ENCODE results near the gene HOXC9. TPM values are rescaled to one million over a fixed set of nuclear protein-coding genes. Genes with fewer than 3 reads are reported as not detected.

Gene HOXC9
- total RNA-seq, 1 donor, result not detected

DNA sequence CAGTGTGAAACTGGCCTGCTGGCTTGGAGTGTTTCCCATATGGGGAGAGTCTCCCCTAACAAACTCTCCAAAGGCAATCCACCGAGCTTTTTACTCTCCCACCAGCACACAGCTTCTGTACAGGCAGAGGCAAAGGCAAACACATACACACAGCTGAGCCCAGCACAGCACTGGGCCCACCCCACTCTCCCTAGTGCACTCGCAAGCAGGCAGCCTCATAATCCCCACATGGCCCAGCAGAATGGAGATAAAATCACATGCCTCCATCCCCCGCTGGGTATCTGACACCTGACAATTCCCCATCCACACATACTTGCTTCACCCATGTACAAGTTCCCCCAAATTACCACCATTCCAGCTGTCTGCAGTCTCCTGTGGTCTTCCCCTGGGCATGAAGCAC, 41.8 kb upstream of the HOXC9 start:
- peaks cover 3% of the 10 kb centered on the region for H3K4me1 ChIP-seq (ENCODE audit: insufficient read depth, low read length)
- H3K4me3 ChIP-seq (ENCODE audit: low read length), result no peak overlapping the region
- no peaks in the 10 kb centered on the region for H3K9me3 ChIP-seq (ENCODE audit: low read depth, low read length)

GRCh38 chr12:53959314-53959713, 40.6 kb upstream of the HOXC9 start:
- Histone ChIP-seq H3K4me1 (ENCODE audit: insufficient read depth, low read length) (peaks cover 7% of the 10 kb centered on the region), H3K9me3 (ENCODE audit: low read depth, low read length) (no peaks in the 10 kb centered on the region), H3K27me3 (ENCODE audit: insufficient read depth, low read length) (peaks cover 98% of the 10 kb centered on the region), H3K4me3 (ENCODE audit: low read length) (no peak overlapping the region)

More for the DNA sequence above, 41.8 kb upstream of the HOXC9 start:
- H3K27me3 ChIP-seq (ENCODE audit: insufficient read depth, low read length), result peaks cover 98% of the 10 kb centered on the region

- H3K9me3 ChIP-seq (ENCODE audit: low read depth, low read length), result no peaks in the 10 kb centered on the region
- H3K27me3 ChIP-seq (ENCODE audit: insufficient read depth, low read length), result peaks cover 100% of the 10 kb centered on the region
- peaks cover 11% of the 10 kb centered on the region for H3K4me1 ChIP-seq (ENCODE audit: insufficient read depth, low read length)
- H3K4me3 ChIP-seq (ENCODE audit: low read length), result no peak overlapping the region
Observed at GRCh38 chr12:53960187-53961024, 39.6 kb upstream of the HOXC9 start.

DNA sequence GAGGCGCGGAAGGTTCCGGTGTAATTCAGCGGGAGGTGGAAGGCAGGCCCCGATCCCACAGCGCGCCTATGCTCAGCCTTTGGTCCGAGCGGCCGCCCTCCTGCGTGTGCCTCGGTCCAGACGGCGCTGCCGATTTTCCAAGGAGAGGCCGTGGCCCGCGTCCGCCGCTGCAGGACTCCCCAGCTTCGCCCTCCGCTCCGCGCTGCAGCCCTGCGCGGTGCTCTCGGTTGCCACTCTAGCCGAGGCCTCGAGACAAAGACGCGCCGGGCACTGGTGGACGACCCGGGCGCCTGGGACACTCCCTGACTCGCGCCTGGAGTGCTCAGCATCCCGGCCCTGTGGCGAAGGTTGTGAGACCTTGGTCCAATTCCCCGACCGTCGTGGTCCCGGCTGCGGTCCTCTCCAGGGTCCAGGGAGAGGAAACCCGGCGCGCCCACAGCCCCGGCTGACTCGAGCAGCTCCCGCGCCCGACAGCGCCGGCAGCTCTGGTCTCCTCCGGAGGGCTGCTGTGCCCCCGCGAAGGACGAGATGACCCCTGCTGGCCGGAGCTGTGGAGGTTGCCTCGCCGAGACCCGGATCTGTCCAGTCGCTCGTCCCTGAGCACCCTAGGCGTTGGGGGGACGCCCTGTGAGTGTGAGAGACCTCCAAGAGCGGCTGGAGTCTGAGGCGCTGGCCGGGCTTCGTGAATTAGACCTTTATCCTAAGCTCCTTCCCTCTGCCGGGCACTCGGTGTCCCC, 38.8 kb upstream of the HOXC9 start:
- H3K4me1 ChIP-seq (ENCODE audit: insufficient read depth, low read length), result peaks cover 14% of the 10 kb centered on the region
- no peak overlapping the region for H3K4me3 ChIP-seq (ENCODE audit: low read length)
- H3K9me3 ChIP-seq (ENCODE audit: low read depth, low read length), result no peaks in the 10 kb centered on the region
- H3K27me3 ChIP-seq (ENCODE audit: insufficient read depth, low read length), result peaks cover 100% of the 10 kb centered on the region

DNA sequence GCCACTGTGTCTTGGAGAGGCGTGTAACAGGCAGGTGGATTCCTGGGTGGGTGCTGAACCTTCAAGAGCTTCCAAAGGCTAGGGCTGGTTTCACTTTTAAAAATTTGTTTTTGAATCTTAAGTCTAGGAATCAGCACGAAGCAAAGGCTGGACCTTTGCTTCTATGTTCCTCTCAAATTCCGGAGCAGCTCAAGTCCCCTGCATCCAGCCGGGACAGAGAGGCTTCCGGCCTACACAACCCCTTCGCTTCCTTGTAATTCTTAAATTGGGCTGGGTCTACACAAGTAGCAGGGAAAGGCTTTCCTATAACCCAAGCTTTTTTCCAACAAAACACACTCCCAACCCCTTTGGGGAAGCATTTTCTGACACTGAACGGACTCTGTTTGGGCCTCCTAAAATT, 37.0 kb upstream of the HOXC9 start:
- Histone ChIP-seq H3K4me3 (ENCODE audit: low read length) (no peak overlapping the region), H3K27me3 (ENCODE audit: insufficient read depth, low read length) (peaks cover 100% of the 10 kb centered on the region), H3K9me3 (ENCODE audit: low read depth, low read length) (no peaks in the 10 kb centered on the region), H3K4me1 (ENCODE audit: insufficient read depth, low read length) (peaks cover 18% of the 10 kb centered on the region)

DNA sequence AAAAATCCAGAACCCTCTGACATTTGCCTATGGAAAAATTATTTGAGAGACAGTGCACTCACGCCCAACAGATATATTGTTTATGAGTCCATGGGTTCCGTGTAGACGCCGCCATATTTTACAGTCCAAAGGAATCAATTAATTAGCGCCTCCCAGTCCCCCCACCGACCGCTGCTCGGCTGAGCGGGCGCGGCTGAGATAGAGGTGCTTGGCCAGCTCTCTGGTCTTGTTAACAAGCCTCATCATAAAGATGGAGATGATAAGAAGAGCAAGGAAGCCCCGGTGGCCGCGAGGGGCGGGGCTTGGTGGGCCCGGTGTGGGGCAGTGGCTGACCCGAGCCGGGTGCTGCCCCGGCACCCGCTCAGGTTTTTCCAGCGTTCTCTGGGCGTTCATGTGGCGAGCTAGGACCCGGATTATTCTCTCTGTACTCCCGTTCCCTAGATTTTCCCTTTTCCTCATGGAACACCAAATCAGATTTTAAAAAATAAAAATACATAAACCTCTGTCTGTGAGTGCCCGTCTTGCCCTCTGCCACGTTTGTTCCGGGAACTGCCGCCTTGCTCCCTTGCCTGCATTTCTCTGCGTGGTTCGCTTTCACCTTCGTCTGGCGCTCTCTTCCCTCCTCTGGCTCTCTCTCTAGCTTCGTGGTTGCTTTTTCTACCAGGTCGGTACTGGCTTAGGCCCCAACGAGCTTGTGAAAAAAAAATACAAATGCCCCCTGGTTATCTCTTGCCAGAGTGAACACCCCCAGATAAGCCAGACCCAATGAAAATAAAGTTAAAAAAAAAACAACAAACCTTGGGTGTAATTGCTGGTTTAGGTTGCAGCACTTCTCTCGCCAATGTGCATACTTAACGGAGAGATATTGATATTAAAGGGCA, 36.3 kb upstream of the HOXC9 start:
- Histone ChIP-seq H3K9me3 (ENCODE audit: low read depth, low read length) (no peaks in the 10 kb centered on the region), H3K4me1 (ENCODE audit: insufficient read depth, low read length) (peaks cover 18% of the 10 kb centered on the region), H3K4me3 (ENCODE audit: low read length) (no peak overlapping the region), H3K27me3 (ENCODE audit: insufficient read depth, low read length) (peaks cover 100% of the 10 kb centered on the region)

DNA sequence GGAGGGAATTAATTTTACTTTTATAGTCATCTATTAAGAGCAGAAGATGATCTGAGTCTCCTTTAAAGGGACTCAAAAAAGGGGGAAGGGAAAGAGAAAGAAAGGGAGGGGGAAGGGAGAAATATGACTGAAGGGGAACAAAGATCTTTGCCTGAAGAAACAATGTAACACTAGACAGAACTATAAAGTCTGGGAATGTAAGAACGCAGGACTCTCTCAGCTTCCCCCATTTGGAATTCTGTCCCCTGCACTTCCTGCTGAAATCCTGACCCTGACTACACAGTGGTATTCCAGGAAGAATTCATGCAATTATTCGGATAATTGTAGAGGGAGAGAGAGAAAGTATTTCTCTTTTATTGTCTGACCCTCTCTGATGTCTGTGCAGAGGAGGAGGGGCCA, 35.6 kb upstream of the HOXC9 start:
- Histone ChIP-seq H3K27me3 (ENCODE audit: insufficient read depth, low read length) (peaks cover 100% of the 10 kb centered on the region), H3K9me3 (ENCODE audit: low read depth, low read length) (no peaks in the 10 kb centered on the region), H3K4me1 (ENCODE audit: insufficient read depth, low read length) (peaks cover 18% of the 10 kb centered on the region), H3K4me3 (ENCODE audit: low read length) (no peak overlapping the region)

DNA sequence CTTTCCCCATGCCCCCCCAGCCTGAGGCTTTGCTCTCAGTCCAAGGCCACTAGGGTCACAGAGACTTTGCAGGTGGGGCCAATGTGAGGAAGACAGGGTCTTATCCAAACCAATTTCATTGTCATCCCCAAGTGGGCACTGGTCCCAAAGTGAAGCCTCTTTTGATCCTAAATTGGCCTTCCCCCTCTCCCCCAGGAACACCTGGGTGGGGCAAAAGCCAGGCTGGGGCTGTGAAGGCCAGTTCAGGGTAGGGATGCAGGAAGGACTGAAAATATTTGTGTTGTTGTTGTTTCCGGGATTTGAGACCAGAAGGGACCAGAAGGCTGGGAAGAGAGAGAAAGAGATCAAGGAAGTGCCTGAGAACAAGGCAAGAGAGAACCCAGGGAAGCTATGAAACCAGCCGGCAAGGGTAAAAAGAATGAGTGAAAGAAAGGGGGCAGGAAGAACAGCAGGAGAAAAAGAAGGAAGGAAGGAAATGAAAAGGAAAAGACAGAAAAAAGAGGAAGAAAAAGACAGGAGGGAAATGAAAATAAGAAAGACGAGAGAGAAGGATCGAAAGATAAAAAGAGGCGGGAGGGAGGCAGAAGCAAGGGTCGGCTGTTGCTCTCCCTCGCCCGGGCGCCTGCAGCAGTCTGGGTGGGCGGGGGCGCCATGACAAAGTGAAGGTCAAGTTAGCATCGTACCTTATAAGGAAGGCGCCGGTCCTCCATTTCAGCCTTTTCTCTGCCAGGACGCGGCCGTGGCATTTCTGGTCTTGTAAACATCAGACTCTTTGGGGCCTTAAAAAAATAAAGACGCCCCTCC, 34.5 kb upstream of the HOXC9 start:
- H3K27me3 ChIP-seq (ENCODE audit: insufficient read depth, low read length), result peaks cover 100% of the 10 kb centered on the region
- peaks cover 18% of the 10 kb centered on the region for H3K4me1 ChIP-seq (ENCODE audit: insufficient read depth, low read length)
- H3K4me3 ChIP-seq (ENCODE audit: low read length), result no peak overlapping the region
- no peaks in the 10 kb centered on the region for H3K9me3 ChIP-seq (ENCODE audit: low read depth, low read length)

DNA sequence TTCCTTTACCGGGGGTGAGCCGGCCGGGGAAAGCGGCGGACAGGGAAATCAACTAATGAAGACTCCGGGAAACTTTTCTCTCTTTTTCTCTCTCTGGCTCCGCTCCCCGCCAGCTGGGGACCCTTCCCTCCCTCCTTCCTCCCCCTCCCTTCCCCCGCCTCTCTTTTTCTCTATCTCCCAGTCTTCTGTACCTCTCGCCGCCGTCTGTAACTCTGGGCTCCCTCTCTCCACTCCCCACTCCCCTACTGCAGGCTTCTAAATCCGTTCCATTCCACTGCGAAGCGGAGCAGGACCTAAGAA, 33.9 kb upstream of the HOXC9 start:
- peaks cover 18% of the 10 kb centered on the region for H3K4me1 ChIP-seq (ENCODE audit: insufficient read depth, low read length)
- H3K4me3 ChIP-seq (ENCODE audit: low read length), result no peak overlapping the region

GRCh38 chr12:53966385-53967133, 33.4 kb upstream of the HOXC9 start:
- Histone ChIP-seq H3K9me3 (ENCODE audit: low read depth, low read length) (no peaks in the 10 kb centered on the region), H3K27me3 (ENCODE audit: insufficient read depth, low read length) (peaks cover 100% of the 10 kb centered on the region), H3K4me3 (ENCODE audit: low read length) (no peak overlapping the region), H3K4me1 (ENCODE audit: insufficient read depth, low read length) (peaks cover 18% of the 10 kb centered on the region)

More for the DNA sequence above, 33.9 kb upstream of the HOXC9 start:
- Histone ChIP-seq H3K27me3 (ENCODE audit: insufficient read depth, low read length) (peaks cover 100% of the 10 kb centered on the region), H3K9me3 (ENCODE audit: low read depth, low read length) (no peaks in the 10 kb centered on the region)

DNA sequence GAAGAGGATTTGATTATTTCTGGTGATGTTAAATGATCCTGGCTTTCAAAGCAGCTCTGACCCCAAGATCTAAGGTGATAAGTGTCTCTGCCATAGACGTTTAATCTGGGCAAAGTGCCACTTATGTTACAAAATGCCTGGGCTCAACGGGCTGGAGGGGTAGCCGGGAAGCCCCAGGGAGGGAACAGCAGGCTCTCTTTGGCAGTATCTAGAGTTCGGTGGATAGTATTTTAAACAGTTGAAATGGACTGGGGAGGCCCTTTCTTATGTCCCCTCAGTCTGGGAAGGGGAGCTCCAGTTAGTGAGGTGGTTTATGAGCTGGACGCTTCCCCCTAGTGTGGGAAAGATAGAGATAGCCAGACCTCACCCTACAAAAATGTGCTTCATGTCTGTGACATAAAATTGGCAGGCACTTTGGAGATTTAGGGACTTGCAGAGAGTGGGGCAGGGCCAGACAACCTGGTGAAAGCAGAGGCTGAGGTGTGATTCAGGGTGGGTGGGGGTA, 32.5 kb upstream of the HOXC9 start:
- no peak overlapping the region for H3K4me3 ChIP-seq (ENCODE audit: low read length)
- H3K4me1 ChIP-seq (ENCODE audit: insufficient read depth, low read length), result peaks cover 18% of the 10 kb centered on the region
- no peaks in the 10 kb centered on the region for H3K9me3 ChIP-seq (ENCODE audit: low read depth, low read length)

GRCh38 chr12:53968214-53969127, 31.5 kb upstream of the HOXC9 start:
- H3K9me3 ChIP-seq (ENCODE audit: low read depth, low read length), result no peaks in the 10 kb centered on the region
- peaks cover 20% of the 10 kb centered on the region for H3K4me1 ChIP-seq (ENCODE audit: insufficient read depth, low read length)
- H3K27me3 ChIP-seq (ENCODE audit: insufficient read depth, low read length), result peaks cover 100% of the 10 kb centered on the region
- H3K4me3 ChIP-seq (ENCODE audit: low read length), result no peak overlapping the region

More for the DNA sequence above, 32.5 kb upstream of the HOXC9 start:
- H3K27me3 ChIP-seq (ENCODE audit: insufficient read depth, low read length), result peaks cover 100% of the 10 kb centered on the region

All from mononuclear cell (primary cell).